ENCODE data around the gene SOX12.
"Not testable (repeated sequence)": the region's sequence is repeated elsewhere in the genome, so short reads cannot be mapped to it uniquely, and the experiment has no call there.

The SOX12 gene

DNA sequence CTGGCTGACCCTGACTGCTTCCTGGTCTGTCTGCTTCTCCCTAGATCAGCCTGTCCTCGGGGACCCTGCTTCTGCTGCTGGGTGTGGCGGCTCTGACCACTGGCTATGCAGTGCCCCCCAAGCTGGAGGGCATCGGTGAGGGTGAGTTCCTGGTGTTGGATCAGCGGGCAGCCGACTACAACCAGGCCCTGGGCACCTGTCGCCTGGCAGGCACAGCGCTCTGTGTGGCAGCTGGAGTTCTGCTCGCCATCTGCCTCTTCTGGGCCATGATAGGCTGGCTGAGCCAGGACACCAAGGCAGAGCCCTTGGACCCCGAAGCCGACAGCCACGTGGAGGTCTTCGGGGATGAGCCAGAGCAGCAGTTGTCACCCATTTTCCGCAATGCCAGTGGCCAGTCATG is 27.8 kb downstream of the SOX12 start:
- Histone ChIP-seq H3K27ac (no peak overlapping the region), H3K27me3 (replicated peaks) (no peaks in the 10 kb centered on the region), H3K4me3 (ENCODE audit: low read depth, low read length) (no peak overlapping the region), H3K36me3 (replicated peaks) (peaks cover 8% of the 10 kb centered on the region)
- TF ChIP-seq, protein P1, sequence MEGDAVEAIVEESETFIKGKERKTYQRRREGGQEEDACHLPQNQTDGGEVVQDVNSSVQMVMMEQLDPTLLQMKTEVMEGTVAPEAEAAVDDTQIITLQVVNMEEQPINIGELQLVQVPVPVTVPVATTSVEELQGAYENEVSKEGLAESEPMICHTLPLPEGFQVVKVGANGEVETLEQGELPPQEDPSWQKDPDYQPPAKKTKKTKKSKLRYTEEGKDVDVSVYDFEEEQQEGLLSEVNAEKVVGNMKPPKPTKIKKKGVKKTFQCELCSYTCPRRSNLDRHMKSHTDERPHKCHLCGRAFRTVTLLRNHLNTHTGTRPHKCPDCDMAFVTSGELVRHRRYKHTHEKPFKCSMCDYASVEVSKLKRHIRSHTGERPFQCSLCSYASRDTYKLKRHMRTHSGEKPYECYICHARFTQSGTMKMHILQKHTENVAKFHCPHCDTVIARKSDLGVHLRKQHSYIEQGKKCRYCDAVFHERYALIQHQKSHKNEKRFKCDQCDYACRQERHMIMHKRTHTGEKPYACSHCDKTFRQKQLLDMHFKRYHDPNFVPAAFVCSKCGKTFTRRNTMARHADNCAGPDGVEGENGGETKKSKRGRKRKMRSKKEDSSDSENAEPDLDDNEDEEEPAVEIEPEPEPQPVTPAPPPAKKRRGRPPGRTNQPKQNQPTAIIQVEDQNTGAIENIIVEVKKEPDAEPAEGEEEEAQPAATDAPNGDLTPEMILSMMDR (IDR thresholded peaks at IDR 0.05; ENCODE audit: low read depth, low read length, missing control alignments): no peak
- in situ Hi-C loops (cut with HindIII; ENCODE audit: low pct_ligation_motif_present, low sequenced_read_pairs): no loop called here
- no peak for DNase-seq

DNA sequence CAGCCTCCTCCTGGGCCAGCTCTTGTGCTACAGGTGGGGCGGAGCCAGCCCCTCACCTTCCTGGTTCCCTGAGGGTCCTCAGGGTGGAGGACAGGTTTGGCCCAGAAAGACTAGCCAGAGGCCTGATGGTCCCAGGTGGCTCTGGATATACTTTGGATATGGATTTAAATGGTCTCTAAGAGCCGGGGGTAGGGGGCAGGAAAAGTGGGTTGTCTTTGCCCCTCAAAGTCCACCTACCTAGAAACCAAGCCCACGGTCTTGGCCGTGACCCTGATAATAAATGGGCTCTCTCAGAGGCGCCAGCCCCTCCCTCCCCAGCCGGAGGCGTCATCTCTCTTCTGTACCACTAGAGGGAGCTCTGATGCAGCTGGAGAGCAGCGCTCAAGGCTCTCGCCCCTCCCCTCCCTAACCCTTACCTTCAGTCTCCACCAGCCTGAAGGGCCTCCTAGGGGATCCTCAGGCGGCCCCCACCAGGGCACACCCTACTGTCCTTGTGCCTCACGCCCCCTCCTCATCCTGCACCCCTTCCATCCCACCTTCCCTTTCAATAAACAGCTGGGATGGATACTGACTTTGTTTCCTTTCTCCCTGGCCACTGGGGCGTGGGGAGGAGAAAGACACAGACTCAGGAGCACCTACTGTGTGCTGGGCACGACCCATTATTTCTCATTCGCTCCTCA is 29.1 kb downstream of the SOX12 start:
- in situ Hi-C loops (cut with HindIII; ENCODE audit: low pct_ligation_motif_present, low sequenced_read_pairs): no loop called here
- TF ChIP-seq, protein P1 (IDR thresholded peaks at IDR 0.05; ENCODE audit: low read depth, low read length, missing control alignments): peak; percentile 97
- Histone ChIP-seq H3K4me3 (ENCODE audit: low read depth, low read length) (no peak overlapping the region), H3K27ac (no peak overlapping the region), H3K27me3 (replicated peaks) (no peaks in the 10 kb centered on the region), H3K36me3 (replicated peaks) (peaks cover 5% of the 10 kb centered on the region)
- DNase-seq: peak; percentile 34

DNA sequence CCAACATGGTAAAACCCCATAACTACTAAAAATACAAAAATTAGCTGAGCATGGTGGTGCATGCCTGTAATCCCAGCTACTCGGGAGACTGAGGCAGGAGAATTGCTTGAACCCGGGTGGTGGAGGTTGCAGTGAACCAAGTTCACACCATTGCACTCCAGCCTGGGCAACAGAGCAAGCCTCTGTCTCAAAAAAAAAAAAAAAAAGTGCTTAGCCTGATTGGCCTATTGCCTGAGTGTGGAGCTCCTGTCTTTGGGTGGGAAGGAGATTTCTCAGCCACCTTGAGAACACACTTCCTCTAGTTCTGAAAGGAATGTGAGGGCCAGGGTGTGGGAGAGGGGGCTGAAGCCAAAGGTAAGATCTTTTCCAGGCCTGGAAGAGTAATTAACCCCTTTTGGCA is 30.8 kb downstream of the SOX12 start:
- DNase-seq; H3K27ac ChIP-seq; H3K36me3 ChIP-seq (replicated peaks); H3K4me3 ChIP-seq (ENCODE audit: low read depth, low read length); H3K27me3 ChIP-seq (replicated peaks); in situ Hi-C loops (cut with HindIII; ENCODE audit: low pct_ligation_motif_present, low sequenced_read_pairs): not testable (repeated sequence)

DNA sequence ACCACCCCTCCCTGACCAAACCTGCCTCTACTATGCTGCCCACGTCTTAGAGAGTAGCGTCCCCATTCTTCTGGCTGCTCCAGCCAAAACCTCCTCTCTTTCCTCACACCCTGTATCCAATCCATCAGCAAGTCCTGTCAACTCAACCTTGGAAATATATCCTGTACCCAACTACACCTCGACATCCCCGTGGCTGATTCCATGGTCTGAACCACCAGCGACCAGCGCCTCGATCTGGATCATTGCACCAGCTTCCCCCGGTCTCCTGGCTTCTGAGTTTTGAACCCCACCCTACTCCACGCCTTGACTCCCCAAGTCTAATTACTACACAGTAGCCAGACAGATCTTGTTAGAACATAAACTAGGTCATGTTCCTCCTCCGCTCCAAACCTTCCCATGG is 31.4 kb downstream of the SOX12 start:
- Histone ChIP-seq H3K27me3 (replicated peaks) (no peaks in the 10 kb centered on the region), H3K27ac (no peak overlapping the region), H3K4me3 (ENCODE audit: low read depth, low read length) (no peak overlapping the region), H3K36me3 (replicated peaks) (peaks cover 3% of the 10 kb centered on the region)
- in situ Hi-C loops (cut with HindIII; ENCODE audit: low pct_ligation_motif_present, low sequenced_read_pairs): no loop called here
- DNase-seq: no peak
- TF ChIP-seq, protein P1 (IDR thresholded peaks at IDR 0.05; ENCODE audit: low read depth, low read length, missing control alignments): no peak

DNA sequence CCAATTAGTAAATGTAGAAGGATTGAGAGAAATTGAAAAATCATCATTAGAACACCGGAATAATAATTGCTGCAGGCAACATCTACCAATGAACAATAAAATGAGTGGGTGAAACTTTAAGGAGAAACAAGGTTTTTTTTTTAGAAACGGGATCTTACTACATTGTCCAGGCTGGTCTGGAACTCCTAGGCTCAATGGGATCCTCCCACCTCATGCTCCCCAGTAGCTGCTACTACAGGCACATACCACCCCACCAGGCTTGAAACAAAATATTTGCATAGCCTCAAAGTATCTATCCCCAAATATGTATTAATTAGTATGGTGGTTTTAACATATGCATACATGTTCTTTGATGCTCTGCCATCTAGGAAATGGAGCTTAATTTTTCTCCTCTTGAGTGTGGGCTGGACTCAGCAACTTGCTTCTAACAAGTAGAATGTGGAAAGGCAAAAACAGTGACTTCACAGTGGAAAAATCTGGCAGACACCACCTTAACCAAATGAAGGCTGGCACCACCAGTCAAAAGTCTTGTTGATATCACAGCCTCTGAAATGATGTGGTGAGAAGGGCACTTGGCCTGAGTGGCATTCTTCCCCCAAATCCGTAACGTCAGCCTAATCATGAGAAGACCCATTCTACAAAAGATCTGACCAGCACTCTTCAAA is 33.7 kb downstream of the SOX12 start:
- no peak for DNase-seq

DNA sequence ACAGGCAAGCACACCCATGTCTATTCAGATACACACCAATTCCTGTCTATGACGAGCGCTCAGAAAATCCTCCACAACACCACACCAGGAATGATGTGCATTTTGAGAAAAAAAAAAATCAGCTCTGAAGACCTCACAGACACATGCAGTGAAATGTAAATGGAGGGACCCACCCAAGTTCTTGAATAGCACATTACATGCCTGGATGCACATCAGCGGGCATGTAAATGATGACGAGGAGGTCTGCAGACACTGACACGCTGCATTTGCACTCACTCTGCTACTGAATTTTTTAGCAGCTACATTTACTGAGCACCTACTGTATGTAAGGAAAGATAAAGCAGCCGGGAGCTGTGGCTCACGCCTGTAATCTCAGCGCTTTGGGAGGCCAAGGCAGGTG is 36.2 kb downstream of the SOX12 start:
- no peak overlapping the region for H3K4me3 ChIP-seq (ENCODE audit: low read depth, low read length)
- TF ChIP-seq, protein P1 (IDR thresholded peaks at IDR 0.05; ENCODE audit: low read depth, low read length, missing control alignments): no peak
- H3K27ac ChIP-seq: no peak overlapping the region
- H3K36me3 ChIP-seq (replicated peaks): no peaks in the 10 kb centered on the region
- in situ Hi-C loops (cut with HindIII; ENCODE audit: low pct_ligation_motif_present, low sequenced_read_pairs): no loop called here
- no peaks in the 10 kb centered on the region for H3K27me3 ChIP-seq (replicated peaks)
- no peak for DNase-seq

More for the DNA sequence above, 33.7 kb downstream of the SOX12 start:
- in situ Hi-C loops (cut with HindIII; ENCODE audit: low pct_ligation_motif_present, low sequenced_read_pairs): no loop called here
- H3K4me3 ChIP-seq (ENCODE audit: low read depth, low read length): no peak overlapping the region
- H3K36me3 ChIP-seq (replicated peaks): no peaks in the 10 kb centered on the region
- TF ChIP-seq, protein P1 (IDR thresholded peaks at IDR 0.05; ENCODE audit: low read depth, low read length, missing control alignments): no peak
- H3K27me3 ChIP-seq (replicated peaks): no peaks in the 10 kb centered on the region
- H3K27ac ChIP-seq: no peak overlapping the region
